Mammary epithelial cell (primary cell): ENCODE measurements around the gene APH1B.

Experiments used
- CTCF ChIP-seq, 2 donors: IDR thresholded peaks in 1 of 2; conservative IDR thresholded peaks in 1 of 2; 2 replicates each; pipeline ENCODE4 v1.5.1; 2011 to 2012; ENCODE audit warnings: inconsistent platforms in 2 of 2, low read length in 2 of 2, mild to moderate bottlenecking in 2 of 2, control low read depth in 1 of 2, low read depth in 1 of 2; ENCODE audit not compliant: insufficient read depth in 1 of 2; ENCODE audit errors: extremely low read depth in 1 of 2
- EZH2 ChIP-seq: IDR thresholded peaks from 2 replicates; pipeline ENCODE4 v1.6.1; 2012; ENCODE audit warnings: low read length, inconsistent platforms, borderline replicate concordance

DNA sequence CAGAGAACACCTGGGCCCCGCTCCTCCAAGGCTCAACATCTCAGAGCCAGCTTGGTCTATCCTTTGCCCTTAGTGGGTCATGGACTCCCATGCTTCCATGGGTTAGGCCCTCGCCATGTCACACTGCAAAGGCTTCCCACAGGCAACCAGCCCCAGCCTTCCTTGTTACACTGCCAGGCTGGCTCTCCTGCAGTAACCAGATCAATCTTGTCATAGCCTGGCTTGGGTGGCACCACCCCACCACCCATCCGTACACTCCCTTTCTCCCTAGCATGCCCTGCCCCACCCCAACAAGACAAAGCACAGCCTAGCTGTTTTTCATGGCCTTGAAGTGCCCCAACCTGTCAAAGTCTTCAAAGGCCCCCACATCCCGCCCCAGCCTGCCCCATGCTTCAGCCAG is 73.8 kb downstream of the APH1B start:
- no peak for TF ChIP-seq CTCF (conservative IDR thresholded peaks at IDR 0.05 in 1 of 2, IDR thresholded peaks at IDR 0.05 in 1 of 2; ENCODE audit: extremely low read depth in 1 of 2, insufficient read depth in 1 of 2, low read depth in 1 of 2, low read length in 2 of 2)
- no peak for TF ChIP-seq EZH2
